Measurements from ENCODE around the gene EXPH5.
"Not testable (repeated sequence)": the region's sequence is repeated elsewhere in the genome, so short reads cannot be mapped to it uniquely, and the experiment has no call there.

Gene EXPH5

DNA sequence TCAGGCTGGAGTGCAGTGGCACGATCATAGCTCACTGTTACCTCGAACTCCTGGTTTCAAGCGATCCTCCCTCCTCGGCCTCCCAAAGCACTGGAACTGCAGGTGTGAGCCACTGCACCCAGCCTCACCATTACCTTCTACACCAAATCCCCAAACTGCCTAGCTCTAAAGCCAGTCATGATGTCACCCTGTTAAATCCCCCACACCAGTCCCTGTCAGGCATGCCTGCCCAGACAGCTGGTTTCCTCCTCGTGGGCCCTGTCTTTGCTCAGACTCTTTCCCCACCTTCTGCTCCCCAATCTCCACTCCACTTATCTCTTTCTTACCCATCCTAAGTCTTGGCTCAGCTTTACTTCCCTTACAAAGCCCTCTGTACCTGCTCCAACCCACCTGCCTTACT, 12.5 kb upstream of the EXPH5 start:
- no peak for DNase-seq (ENCODE audit: low read depth, low spot score)

DNA sequence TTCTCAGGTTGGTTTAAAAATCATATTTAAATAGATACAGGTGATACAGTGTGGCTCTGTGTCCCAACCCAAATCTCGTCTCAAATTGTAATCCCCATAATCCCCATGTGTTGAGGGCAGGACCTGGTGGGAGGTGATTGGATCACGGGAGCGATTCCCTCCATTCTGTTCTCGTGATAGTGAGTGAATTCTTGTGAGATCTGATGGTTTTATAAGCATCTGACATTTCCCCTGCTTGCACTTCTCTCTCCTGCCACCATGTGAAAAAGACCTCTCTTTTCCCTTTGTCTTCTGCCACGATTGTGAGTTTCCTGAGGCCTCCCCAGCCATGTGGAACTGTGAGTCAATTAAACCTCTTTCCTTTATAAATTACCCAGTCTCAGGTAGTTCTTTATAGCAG, 9.2 kb upstream of the EXPH5 start:
- not testable (repeated sequence) for DNase-seq (ENCODE audit: low read depth, low spot score)

DNA sequence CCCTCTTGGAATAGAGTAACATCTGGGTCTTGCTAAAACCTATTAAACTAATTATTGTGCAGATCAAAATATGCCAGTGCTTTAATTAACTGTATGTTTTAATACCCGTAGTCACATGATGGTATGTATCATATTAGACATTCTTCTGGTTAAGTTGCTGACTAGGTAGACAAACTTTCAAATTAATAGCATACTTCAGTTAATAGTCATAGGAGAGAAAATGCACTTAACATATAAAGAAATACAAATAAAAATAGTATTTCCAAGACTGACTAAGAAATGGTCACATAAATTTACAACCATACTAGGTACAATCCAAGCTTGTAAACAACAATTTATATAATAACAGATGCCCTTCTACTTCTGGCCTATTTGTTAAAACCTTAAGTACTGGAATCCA, 7.6 kb upstream of the EXPH5 start:
- DNase-seq (ENCODE audit: low read depth, low spot score): peak; percentile 27

DNA sequence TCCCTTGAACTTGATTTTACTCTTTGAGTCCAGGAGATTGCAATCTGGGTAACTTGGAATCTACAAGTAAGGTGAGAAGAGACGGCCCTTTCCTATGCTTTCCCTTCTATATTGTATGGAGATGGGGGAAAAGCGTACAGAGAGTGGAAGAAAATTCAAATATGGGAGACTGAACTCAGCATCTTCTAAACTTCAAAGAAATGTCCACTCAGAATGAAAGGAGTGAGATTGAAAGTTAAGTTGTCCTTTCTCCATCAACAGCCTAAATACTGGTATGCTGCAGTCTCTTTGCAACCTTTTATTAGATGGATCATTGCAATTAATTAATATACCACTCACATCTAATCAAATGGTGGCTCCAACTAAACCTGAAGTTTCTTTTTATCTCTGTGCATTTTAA, 6.4 kb upstream of the EXPH5 start:
- DNase-seq (ENCODE audit: low read depth, low spot score): no peak

DNA sequence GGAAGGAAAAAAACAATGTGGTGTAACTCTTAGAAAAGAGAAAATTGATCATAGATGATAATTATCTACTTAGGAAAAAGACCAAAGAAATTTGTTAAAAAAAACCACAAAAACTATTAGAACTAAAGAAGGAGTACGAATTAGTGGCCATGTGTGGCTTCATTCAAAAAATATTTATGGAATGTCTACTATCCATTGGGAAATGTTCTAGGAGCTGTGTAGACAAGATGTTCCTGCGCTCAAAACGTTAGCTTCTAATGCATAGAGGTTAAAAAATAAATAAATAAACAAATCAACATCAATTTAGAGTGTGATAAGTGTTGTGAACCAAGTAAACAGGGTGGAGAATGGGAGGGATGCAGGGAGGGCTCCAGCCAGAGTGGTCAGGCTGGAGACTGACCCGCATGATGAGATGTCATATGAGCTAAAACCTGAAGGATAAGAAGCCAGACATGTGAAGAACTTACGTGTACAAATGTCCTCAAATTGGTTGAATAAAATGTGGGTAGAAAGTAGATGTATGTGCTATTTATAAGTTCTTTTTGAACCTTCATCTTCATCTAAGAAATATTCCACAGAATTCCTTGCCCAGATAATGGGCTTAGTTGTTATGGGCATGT, 4.3 kb upstream of the EXPH5 start:
- DNase-seq (ENCODE audit: low read depth, low spot score): no peak

DNA sequence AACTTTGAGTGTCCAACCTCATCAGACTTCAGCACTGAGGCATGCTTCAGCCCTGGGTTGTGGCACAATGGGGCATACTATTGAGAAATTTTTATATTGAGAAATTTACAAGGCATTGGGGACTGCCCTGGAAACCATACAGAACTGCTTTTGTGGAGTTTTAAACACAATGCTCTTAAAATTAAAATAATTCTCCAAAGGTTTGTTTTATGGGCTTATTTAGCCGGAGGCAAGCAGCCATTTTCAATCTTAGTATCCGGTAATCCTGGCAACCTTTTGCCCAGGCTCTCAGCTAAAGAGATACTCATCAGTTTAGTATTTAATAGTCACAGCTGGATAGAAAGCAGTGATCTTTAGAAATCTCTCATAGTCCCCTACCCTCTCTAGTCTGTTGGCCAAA, 3.1 kb upstream of the EXPH5 start:
- DNase-seq (ENCODE audit: low read depth, low spot score): no peak

DNA sequence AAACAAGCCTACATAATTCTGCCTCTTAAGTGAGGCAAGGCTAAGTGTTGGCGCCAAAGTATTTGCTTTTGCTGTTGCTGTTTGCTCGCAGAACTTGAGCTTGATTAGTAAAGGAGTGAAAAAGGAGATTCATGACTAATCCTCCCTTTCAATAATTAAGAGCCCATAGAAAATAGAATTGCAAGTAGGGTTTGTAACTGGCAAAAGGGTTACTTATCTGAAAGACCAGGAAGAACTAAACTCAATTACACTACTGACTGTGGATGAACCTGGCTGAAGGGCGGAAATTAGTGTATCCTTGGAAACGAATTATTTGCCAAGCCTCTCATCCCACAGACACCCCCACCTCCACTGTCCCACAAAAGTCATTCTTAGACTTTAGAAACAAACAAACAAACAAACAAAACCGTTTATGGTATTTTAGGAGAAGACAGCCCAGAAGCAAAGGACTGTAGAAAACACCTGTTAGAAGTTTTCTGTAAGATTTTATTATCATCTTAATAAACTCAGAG, 411 bp upstream of the EXPH5 start:
- DNase-seq (ENCODE audit: low read depth, low spot score): no peak

DNA sequence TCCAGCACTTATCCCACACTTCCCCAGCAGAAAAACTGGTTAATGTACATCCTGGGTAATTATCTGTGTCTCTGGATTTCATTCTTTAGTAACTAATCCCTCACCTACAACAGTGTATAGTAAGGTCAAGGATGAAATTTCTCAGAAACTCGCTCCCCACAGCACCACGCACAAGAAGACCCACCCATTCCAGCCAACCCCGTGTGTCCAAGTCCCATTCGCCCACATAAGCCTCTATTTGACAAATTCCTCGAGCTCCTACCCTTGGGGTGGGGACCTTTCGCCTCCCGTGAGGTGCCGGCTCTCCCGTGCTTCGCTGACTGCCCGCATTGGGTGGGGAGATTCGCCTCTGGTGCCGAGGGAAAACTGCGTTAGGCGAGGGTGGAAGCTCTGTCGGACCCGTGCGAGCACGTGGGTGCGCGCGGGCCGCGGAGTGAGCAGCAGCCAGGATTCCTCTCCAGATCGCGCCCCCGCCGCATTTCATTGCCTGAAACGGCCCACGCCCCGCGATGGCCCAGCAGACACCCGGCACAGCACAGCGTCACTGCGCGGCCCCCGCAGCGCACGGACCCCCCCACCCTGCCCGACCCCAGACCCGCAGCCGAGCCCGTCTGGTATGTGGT, 866 bp downstream of the EXPH5 start:
- peak; percentile 45 for DNase-seq (ENCODE audit: low read depth, low spot score)

DNA sequence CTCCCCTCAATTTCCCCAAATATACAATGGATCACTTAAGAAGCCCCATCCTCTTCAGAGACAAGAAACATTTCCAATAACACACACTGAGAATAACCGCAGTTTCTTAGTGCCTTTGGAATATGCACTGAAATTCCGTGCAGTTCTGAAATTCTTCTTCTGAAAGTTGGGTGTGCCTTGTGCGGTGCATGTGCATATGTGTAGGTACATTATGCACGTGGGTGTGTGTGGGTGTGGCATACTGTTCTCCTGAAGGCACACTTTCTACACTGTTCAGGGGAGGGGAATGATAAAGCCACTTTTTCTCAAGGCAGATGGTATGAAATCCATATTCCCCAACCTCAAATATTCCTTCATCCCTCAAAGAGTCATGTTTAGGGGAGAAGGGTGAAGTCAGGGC, 1.7 kb downstream of the EXPH5 start:
- DNase-seq (ENCODE audit: low read depth, low spot score): no peak

DNA sequence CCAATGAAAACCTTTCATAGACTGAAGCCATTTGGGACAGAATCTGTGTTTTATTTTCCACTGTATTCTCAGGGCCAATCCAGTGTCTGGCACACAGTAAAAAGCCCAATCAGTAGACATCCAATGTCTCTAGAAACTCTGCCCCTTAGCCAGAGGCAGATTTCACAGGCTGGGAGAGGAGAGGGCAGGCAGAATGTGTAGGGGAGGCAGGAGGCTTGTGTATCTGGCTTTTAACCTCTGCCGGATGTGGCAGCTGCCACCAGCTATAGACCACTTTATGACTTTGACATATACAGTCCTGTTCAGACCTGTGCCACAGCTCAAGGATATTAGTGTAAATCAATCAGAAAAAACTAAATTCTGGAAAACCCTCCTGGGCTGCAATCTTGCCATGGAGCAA, 4.4 kb downstream of the EXPH5 start:
- no peak for DNase-seq (ENCODE audit: low read depth, low spot score)

DNA sequence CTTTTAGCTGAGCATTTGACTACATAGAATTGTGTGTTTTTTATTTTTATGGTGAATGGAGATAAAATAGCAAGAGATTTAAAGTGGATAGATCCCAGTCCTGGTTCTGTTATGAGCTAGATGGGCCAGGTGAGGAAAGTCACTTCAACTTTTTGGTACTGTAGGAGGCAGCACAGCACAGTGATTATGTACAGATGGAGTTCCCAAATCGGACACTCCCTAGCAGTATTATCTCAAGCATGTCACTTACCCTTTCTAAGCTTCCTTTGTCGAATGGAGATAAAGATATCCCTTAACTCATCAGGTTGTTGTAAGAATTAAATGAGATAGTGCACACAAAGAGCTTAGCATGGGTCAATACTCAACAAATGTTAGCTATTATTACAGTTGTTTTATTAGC, 5.3 kb downstream of the EXPH5 start:
- no peak for DNase-seq (ENCODE audit: low read depth, low spot score)

DNA sequence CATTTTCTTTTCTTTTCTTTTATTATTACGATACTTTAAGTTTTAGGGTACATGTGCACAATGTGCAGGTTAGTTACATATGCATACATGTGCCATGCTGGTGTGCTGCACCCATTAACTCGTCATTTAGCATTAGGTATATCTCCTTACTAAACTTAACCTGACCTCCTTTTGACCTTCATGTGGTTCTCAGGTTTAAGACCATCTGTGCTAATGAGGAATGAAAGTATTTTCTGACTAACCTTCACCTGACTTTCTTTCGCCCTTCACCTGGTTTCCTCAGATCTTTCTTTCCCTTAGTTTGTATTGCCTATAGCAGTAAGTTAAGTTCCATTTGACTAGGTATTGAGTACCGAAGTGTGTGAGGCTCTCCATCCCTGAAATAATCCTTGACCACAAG, 6.5 kb downstream of the EXPH5 start:
- DNase-seq (ENCODE audit: low read depth, low spot score): no peak

DNA sequence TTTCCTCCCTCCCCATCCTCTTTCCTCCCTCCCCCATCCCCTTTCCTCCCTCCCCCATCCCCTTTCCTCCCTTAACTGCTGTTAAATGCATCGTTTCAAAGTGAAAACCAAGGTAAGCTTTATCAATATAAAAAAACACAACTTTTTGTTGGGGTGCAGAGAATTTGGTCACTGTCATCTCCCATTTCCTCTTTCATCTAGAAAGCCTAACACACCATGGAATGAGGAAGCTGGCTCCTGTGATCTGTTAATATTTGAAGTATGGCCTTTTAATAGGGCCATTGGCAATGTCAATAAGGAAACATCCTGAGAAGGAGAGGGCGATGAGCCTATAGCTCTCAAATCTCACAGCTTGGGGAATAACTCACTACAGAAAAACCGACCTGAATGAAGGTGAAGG, 7.0 kb downstream of the EXPH5 start:
- DNase-seq (ENCODE audit: low read depth, low spot score): no peak

DNA sequence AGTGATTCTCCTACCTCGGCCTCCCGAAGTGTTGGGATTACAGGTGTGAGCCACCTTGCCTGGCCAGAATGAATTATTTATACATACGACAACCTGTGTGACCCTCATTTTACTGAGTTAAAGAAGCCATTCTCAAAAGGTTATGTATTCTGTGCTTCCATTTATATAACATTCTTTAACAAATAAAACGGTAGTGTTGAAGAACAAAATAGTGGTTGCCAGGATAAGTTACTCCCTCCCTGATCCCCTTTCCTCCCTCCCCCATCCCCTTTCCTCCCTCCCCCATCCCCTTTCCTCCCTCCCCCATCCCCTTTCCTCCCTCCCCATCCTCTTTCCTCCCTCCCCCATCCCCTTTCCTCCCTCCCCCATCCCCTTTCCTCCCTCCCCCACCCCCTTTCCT, 7.4 kb downstream of the EXPH5 start:
- DNase-seq (ENCODE audit: low read depth, low spot score): not testable (repeated sequence)

DNA sequence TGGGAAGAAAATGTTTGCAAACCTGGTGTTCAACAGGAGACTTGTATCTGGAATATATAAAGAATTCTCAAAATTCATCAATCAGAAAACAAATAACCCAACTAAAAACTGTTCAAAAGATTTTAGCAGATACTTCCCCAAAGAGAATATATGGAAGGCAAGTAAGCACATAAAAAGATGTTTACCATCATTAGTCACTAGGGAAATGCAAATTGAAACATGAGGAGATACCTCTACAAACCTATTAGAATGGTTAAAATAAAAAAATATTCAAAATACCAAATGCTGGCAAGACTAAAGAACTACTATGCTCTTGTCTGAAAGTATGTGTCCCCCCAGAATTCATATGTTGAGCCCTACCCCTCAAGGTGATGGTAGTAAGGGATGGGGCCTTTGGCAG, 8.6 kb downstream of the EXPH5 start:
- no peak for DNase-seq (ENCODE audit: low read depth, low spot score)

DNA sequence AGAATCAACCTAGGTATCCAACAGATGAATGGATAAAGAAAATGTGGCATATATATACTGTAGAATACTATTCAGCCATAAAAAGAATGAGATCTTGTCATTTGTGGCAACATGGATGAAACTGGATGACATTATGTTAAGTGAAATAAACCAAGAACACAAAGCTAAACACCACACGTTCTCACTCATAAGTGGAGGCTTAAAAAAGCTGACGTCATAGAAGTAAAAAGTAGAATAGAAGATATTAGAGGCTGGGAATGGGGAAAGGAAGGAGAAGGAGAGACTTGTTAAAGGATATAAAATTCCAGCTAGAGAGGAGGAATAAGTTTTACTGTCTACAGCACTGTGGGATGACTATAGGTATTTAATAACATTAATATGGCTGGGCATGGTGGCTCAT, 12.9 kb downstream of the EXPH5 start:
- DNase-seq (ENCODE audit: low read depth, low spot score): no peak

DNA sequence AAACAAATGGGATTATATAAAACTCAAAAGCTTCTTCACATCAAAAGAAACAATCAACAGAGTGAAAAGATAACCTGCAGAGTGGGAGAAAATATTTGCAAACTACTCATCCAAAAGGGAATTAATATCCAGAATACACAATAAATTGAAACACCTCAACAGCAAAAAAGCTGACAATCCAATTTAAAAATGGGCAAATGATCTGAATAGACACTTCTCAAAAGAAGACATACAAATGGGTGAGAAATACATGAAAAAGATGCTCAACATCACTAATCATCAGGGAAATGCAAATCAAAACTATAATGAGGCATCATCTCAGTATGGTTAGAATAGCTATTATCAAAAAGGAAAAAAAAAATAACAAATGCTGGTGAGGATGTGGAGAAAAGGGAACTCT, 13.5 kb downstream of the EXPH5 start:
- DNase-seq (ENCODE audit: low read depth, low spot score): no peak

DNA sequence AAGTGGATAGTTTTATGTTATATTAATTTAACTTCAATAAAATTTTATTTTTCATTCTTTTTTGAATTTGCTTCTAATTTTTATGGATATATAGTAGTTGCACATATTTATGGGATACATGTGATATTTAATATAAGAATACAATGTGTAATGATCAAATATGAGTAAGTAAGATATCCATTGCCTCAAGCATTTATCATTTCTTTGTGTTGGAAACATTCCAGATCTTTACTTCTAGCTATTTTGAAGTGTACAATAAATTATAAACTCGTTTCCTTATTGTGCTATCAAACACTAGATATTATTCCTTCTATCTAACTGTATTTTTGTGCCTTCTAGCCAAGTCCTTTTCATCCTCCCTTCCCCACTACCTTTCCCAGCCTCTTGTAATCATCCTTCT, 17.0 kb downstream of the EXPH5 start:
- DNase-seq (ENCODE audit: low read depth, low spot score): no peak

DNA sequence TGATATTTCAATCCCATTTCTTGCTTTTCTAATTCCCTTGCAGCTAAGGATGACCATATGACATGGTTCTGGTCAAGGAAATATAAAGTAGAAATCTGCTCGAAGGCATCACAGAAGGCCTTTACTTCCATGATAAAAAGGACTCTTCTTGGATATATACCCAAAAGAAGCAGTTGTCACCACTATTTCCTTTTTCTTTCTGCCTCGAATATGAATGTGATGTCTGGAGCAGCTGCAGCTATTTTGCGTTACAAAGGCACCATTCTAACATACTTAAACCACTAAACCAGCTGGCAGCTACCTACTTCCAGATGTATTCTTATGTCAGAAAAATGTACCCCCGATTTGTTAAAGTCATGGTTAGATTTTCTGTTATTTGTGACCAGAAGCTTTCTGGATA, 18.9 kb downstream of the EXPH5 start:
- no peak for DNase-seq (ENCODE audit: low read depth, low spot score)

DNA sequence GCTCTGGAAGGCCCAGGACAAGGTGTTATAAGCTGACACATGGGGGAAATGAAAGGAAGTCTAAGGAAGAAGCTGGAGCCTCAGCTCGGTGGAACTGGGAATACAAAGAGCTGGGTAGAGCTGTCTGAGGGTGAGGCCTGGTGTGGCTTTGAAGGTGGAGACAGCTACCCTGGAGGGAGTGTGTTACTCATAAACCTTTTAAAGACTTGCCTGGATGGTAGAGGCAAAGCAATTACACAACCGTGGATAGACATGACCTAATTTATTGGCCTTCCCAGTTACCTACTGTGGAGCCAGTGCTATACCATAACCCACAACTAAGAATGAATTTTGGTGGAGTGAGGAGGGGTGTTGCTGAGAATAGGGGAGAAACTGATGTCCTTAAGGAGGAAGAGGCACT, 22.6 kb downstream of the EXPH5 start:
- no peak for DNase-seq (ENCODE audit: low read depth, low spot score)

DNA sequence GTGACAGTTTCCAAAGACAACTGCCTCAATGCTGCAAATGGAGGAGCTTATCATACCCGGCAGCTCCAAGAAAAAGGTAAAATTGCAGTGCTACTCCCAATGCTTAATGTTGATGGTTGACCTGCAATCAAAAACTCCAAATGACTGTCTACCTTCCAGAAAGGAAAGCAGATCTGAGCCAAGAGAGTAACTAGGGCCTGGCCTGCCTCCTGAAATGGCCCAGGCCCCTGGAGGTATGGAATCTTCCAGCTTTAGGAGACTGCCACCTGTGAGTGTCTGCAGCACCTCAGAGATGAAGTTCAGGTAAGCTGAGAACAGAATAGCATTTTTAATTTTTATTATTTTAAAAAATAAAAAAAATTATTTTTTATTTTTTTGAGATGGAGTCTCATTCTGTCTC, 23.7 kb downstream of the EXPH5 start:
- no peak for DNase-seq (ENCODE audit: low read depth, low spot score)

DNA sequence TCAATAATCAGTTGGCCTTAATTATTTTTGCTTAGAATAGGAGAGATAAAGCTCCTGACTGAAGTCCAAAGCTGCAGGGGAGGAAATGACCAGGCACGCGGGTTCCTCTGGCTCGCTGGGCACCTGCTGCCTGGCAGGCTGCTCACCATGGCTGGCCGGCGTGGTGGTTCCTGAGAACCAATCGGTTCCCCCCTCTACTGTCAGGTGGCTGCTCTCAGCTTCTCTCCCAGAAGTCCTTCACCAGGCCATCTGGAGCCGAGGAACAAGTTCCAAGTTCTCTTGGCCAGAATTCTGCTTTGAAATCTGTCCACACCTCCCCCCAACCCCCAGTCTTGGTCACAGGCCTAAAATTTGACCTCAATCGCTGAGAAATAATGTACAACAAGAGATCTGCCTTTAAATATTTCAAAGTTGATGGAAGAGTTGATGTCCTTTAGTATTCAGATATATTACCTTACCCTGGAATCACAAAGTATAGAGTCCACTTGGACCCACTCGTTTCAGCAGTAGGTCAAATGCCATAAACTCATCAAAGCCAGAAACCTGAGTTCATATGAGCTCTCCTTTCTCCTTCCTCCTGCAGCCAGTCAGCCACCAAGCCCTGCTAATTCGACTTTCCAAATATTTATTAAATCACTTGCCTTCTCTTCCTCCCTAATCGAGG, 25.2 kb downstream of the EXPH5 start:
- DNase-seq (ENCODE audit: low read depth, low spot score): no peak

DNA sequence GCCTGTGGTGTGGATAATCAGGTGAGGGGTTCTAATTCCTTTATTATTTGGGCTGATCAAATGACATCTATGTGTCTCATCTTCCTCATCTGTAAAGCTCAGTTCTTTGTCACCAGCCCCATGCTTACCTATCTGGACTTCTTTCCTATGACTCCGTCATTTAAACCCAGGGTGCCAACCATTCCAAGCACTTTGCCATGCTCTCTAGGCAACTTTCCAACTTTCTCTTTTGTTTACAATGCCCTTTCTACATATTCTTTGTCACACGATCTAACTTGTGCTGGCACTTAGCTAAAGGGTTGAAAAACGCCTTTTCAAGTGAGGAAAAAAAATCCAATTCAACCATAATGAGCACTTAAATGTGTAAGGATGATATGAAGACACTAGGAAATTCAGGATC, 27.9 kb downstream of the EXPH5 start:
- DNase-seq (ENCODE audit: low read depth, low spot score): no peak
